DOHH2 (cell line): ENCODE results near the gene GCC2.

Experiments
- H3F3A ChIP-seq: fragments of 200-600 bp; sonication (generic), shearing (Covaris generic); 2 replicates; pipeline ENCODE4 v1.6.0; 2016; ENCODE audit warnings: antibody characterized with exemption, mild to moderate bottlenecking; ENCODE audit not compliant: control insufficient read depth, insufficient read depth
- H3K27ac ChIP-seq: fragments of 200-600 bp; sonication (generic); 2 replicates; pipeline ENCODE4 v1.5.1; 2014; ENCODE audit warnings: low read depth, mild to moderate bottlenecking, low read length, moderate library complexity
- H3K27me3 ChIP-seq: fragments of 200-600 bp; sonication (generic); 2 replicates; pipeline ENCODE4 v1.6.1; 2014; ENCODE audit warnings: mild to moderate bottlenecking, low read length, mixed read lengths; ENCODE audit not compliant: control insufficient read depth
- H3K36me3 ChIP-seq: fragments of 200-600 bp; sonication (generic); 2 replicates; pipeline ENCODE4 v1.6.1; 2014; ENCODE audit warnings: mild to moderate bottlenecking, low read length, moderate library complexity, mixed read lengths; ENCODE audit not compliant: control insufficient read depth
- H3K4me1 ChIP-seq: fragments of 200-600 bp; sonication (generic); 2 replicates; pipeline ENCODE4 v1.6.1; 2014; ENCODE audit warnings: mild to moderate bottlenecking, low read length, mixed read lengths; ENCODE audit not compliant: control insufficient read depth
- H3K4me2 ChIP-seq: fragments of 200-600 bp; sonication (generic); 2 replicates; pipeline ENCODE4 v1.6.0; 2014; ENCODE audit warnings: mild to moderate bottlenecking, low read length, moderate library complexity
- H3K4me3 ChIP-seq: fragments of 200-600 bp; sonication (generic); 2 replicates; pipeline ENCODE4 v1.5.1; 2014; ENCODE audit warnings: mild to moderate bottlenecking, low read length, mixed read lengths
- H3K79me2 ChIP-seq: fragments of 200-600 bp; sonication (generic); 2 replicates; pipeline ENCODE4 v1.6.1; 2014; ENCODE audit warnings: mild to moderate bottlenecking, low read length, mixed read lengths; ENCODE audit not compliant: control insufficient read depth
- H3K9me2 ChIP-seq: fragments of 200-600 bp; sonication (generic); replicated peaks from 2 replicates; pipeline ENCODE4 v1.6.1; 2014; ENCODE audit warnings: mild to moderate bottlenecking, low read length, mixed read lengths; ENCODE audit not compliant: control insufficient read depth
- H3K9me3 ChIP-seq: fragments of 200-600 bp; sonication (generic); 2 replicates; pipeline ENCODE4 v1.6.1; 2014; ENCODE audit warnings: antibody characterized with exemption, low read length, mixed read lengths; ENCODE audit not compliant: control insufficient read depth, insufficient read depth
- H4K20me1 ChIP-seq: fragments of 200-600 bp; sonication (generic); 2 replicates; pipeline ENCODE4 v1.6.0; 2014; ENCODE audit warnings: low read depth, mild to moderate bottlenecking, antibody characterized with exemption, low read length, moderate library complexity; ENCODE audit not compliant: control insufficient read depth, insufficient read depth
- CTCF ChIP-seq: fragments of 200-600 bp; sonication (generic); IDR thresholded peaks from one replicate; pipeline ENCODE4 v1.5.1; 2014; ENCODE audit warnings: antibody characterized with exemption, mild to moderate bottlenecking, low read depth, low read length; ENCODE audit not compliant: poor library complexity, severe bottlenecking
- EZH2phosphoT487 ChIP-seq: fragments of 200-600 bp; sonication (generic); IDR thresholded peaks from 2 replicates; pipeline ENCODE4 v1.6.1; 2017; ENCODE audit warnings: borderline replicate concordance, mild to moderate bottlenecking, antibody characterized with exemption, low read length, moderate library complexity, mixed read lengths

The GCC2 gene

GRCh38 chr2:108409768-108410167 is 39.2 kb upstream of the GCC2 start:
- Histone ChIP-seq H3F3A (no peaks in the 10 kb centered on the region), H4K20me1 (no peaks in the 10 kb centered on the region), H3K4me3 (no peak overlapping the region), H3K79me2 (no peaks in the 10 kb centered on the region), H3K9me3 (0 out of 2 replicates have a peak, but pooled peaks cover 3% of the 10 kb centered on the region), H3K4me1 (no peaks in the 10 kb centered on the region), H3K4me2 (no peak overlapping the region), H3K36me3 (no peaks in the 10 kb centered on the region), H3K27ac (no peak overlapping the region), H3K9me2 (no peaks in the 10 kb centered on the region), H3K27me3 (peaks cover 13% of the 10 kb centered on the region)
- TF ChIP-seq CTCF (no peak), EZH2phosphoT487 (no peak)

- Histone ChIP-seq H3K9me2 (no peaks in the 10 kb centered on the region), H3K4me3 (no peak overlapping the region), H4K20me1 (no peaks in the 10 kb centered on the region), H3K36me3 (no peaks in the 10 kb centered on the region), H3K79me2 (no peaks in the 10 kb centered on the region), H3K27me3 (peaks cover 9% of the 10 kb centered on the region; the same call in 1 of the 2 replicates), H3K9me3 (no peaks in the 10 kb centered on the region), H3K4me2 (no peak overlapping the region), H3K27ac (no peak overlapping the region), H3F3A (no peaks in the 10 kb centered on the region), H3K4me1 (no peaks in the 10 kb centered on the region)
- TF ChIP-seq EZH2phosphoT487, result no peak
- TF ChIP-seq CTCF, result no peak
Observed at GRCh38 chr2:108412995-108413710, 35.9 kb upstream of the GCC2 start.

GRCh38 chr2:108413711-108414095 is 35.3 kb upstream of the GCC2 start:
- H3K27ac ChIP-seq, result no peak overlapping the region

More at GRCh38 chr2:108413711-108414095, 35.3 kb upstream of the GCC2 start:
- Histone ChIP-seq H3K27me3 (peaks cover 4% of the 10 kb centered on the region; the same call in 1 of the 2 replicates), H3K79me2 (no peaks in the 10 kb centered on the region), H3K4me3 (no peak overlapping the region), H3K4me1 (no peaks in the 10 kb centered on the region), H3K9me3 (no peaks in the 10 kb centered on the region), H3K36me3 (no peaks in the 10 kb centered on the region), H3K9me2 (no peaks in the 10 kb centered on the region), H4K20me1 (no peaks in the 10 kb centered on the region), H3K4me2 (no peak overlapping the region), H3F3A (no peaks in the 10 kb centered on the region)
- TF ChIP-seq EZH2phosphoT487 (no peak), CTCF (no peak)
